HFF-Myc (cell line): ENCODE results near the gene PNCK.

Source experiments
- DNase-seq: peaks from one replicate; pipeline ENCODE4 v3.0.0-alpha.2; 2011; ENCODE audit warnings: low read depth; ENCODE audit errors: extremely low read depth
- H3K4me3 ChIP-seq: replicated peaks from 2 replicates; pipeline ENCODE4 v1.5.1; 2011; ENCODE audit warnings: low read depth, mild to moderate bottlenecking, control low read depth, low read length
- TF ChIP-seq, protein P1 (sequence below): IDR thresholded peaks from 2 replicates; pipeline ENCODE4 v1.5.1; 2012; ENCODE audit warnings: mild to moderate bottlenecking, low read depth, low read length, control low read depth; ENCODE audit errors: missing control alignments

PNCK gene

DNA sequence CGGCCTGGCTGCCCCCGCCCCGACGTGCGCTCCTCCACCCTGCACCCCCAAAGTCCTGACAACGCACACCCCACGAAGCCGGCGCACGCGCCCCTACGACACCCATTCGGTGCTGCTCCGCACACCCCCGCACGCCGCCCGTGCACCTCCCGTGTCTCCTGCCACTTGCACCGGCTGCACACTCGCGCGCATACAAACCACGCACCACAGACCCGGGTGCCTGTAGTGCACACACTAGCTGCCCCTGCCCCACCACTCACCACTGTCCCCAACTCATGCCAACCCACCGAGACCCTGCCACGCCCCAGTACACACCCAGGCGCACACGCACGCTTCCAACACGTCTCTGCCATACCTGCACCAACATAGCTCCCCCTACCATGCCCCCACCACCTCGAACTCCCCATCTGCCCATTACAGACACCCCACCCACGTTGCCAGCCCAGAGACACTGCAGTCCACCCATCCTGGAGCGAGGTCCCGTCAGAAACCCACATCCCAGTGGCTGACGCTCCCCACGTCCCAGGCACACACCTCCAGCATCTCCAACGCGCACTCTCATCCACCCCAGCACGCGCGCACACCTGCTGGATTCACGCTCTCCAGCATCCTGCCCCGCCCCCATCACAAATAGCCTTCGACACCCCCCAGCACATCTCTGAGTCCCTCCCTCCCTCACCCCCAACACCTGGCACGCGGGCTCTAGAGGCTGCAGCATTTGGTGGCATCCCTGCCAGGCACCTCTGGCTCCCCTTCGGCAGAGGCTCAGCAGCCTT, 30.8 kb downstream of the PNCK start:
- H3K4me3 ChIP-seq = no peak overlapping the region
- TF ChIP-seq, protein P1, sequence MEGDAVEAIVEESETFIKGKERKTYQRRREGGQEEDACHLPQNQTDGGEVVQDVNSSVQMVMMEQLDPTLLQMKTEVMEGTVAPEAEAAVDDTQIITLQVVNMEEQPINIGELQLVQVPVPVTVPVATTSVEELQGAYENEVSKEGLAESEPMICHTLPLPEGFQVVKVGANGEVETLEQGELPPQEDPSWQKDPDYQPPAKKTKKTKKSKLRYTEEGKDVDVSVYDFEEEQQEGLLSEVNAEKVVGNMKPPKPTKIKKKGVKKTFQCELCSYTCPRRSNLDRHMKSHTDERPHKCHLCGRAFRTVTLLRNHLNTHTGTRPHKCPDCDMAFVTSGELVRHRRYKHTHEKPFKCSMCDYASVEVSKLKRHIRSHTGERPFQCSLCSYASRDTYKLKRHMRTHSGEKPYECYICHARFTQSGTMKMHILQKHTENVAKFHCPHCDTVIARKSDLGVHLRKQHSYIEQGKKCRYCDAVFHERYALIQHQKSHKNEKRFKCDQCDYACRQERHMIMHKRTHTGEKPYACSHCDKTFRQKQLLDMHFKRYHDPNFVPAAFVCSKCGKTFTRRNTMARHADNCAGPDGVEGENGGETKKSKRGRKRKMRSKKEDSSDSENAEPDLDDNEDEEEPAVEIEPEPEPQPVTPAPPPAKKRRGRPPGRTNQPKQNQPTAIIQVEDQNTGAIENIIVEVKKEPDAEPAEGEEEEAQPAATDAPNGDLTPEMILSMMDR = no peak
- DNase-seq = no peak

DNA sequence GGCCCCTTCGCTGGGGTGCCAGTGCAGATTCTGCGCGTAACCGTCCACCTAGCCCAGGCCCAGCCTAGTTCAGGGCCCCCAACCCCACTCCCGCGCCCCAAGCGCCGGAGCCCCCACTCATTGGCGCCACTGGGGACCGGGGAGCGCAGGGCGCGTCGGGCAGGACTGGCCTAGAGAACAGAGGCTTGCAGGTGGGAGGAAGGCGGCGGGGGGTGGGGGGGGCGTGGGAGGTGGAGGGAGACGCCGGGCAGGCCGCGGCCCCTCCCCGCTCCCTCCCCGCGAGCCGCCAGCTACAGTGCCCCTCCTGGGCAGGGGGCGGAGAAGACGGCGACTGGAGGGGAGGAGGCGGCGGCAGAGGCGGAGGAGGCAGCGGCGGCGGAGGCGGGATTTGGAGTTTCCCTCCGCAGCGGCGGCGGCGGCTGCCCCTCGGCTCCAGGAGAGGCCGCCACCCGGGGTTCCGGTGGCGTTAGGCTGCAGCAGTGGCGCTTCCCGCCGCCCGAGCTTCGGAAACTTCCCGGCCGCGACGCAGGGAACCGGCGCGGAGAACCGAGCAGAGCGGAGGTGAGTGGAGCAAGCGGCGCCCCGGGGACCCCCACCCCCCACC, 31.5 kb downstream of the PNCK start:
- no peak for DNase-seq

DNA sequence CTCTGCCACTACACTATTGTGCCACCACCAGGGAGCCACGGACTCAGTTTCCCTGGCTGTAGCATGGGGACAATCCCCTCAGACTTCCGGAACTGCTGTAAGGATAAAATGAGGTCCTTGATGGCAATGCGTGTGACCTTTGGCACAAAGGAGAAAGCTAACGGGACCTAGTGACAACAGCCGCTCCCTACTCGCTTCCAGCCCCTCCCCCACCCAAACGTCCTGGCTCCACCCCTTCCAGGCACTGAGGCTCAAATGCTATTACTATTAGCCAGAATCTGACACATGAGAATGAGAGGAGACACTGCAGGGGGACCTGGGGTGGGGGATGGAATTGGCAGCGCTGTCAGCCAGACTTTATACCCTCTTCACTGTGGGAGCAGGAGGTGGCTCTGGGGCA, 32.0 kb downstream of the PNCK start:
- H3K4me3 ChIP-seq = no peak overlapping the region
- no peak for DNase-seq

More for the DNA sequence above, 31.5 kb downstream of the PNCK start:
- TF ChIP-seq, protein P1 = no peak
- no peak overlapping the region for H3K4me3 ChIP-seq

DNA sequence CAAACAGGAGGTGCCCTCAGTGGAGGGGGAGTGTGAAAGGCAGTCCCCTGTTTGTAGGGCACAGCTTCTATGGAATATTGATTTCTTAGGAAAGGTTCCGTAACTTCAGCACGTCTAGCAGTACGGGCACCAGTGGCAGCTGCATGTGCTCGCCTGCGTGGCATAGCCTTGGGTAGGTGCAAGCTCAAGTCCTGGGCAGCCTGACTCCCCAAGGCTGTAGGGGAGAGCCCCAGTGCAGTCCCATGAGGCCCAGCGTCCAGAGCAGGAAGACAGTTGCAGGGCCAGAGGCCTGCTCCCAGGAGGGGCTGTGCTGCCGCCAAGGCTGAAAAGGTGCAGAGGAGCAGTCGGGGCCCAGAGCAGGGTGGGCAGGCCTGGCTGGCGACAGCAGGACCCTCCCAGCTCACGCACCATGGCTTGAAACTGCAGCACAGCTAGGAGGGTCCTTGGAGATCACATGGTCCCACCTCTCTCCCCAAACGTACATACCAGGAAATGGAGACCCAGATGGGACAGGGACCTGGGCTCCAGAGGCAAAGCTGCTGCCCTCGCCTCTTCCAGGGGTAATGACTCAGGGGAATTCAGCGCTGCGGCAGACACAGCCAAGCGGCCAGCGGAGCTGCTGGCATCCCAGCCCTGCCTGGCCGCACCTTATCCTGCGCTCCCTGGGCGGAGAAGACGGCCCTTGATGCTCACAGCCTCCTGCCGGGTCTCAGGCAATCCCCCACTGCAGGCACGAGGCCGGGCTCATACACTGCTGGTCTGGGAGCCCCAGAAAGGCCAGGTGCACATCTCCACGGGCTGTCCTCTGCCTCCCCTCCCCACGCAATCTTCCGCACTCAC, 32.7 kb downstream of the PNCK start:
- H3K4me3 ChIP-seq = no peak overlapping the region
- DNase-seq = no peak
- TF ChIP-seq, protein P1 = no peak

More for the DNA sequence above, 32.0 kb downstream of the PNCK start:
- TF ChIP-seq, protein P1 = no peak

DNA sequence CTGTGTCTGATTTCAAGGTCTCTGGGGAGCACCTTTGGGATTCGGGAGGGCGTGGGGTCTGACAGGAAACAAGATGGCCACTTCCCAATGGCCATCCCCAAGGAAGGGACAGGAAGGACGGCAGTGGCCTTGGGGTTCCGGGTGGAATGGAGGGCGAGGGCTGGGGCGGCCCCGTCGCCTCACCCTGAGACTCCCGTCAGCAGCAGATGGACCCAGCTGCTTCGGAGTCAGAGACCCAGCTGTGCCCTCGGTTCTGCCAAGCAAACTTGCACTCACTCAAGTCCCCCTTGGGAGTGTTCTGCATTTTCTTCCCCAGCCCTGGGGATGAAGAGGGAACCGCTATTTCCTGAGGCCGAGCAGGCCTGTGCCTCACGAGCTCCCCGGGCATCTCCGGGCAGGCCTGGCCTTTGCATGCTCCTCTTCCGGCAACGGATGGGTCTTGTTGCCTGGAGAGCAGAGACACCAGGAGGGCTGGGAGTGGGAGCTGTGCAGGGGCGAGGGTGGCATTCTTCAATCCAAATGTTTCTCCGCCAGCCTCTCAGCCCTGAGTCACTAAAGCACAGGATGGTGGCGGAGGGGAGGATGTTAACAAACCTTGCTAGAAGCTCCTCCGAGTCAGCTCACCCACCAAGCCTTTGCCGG, 33.4 kb downstream of the PNCK start:
- no peak overlapping the region for H3K4me3 ChIP-seq
- TF ChIP-seq, protein P1 = no peak
- DNase-seq = no peak
